Naive thymus-derived CD4-positive, alpha-beta T cell (primary cell): ENCODE results near the gene HS2ST1. TPM values are rescaled to one million over a fixed set of nuclear protein-coding genes. Genes with fewer than 3 reads are reported as not detected.

Source experiments
- ATAC-seq: fragments of 150-1000 bp; cut with Tn5 transposase; 2 replicates; pipeline ENCODE4 v1.10.0; 2021; ENCODE audit warnings: mild to moderate bottlenecking, moderate library complexity
- CTCF ChIA-PET: fragments of 350-600 bp; sonication (Branson Sonifier 250); formaldehyde crosslinking; loops from one replicate; lab custom pipeline; 2021; ENCODE audit warnings: antibody characterized with exemption; lab: Charles Lee
- POLR2A ChIA-PET: fragments of 350-600 bp; sonication (Branson Sonifier 250); formaldehyde crosslinking; loops from one replicate; lab custom pipeline; 2021; ENCODE audit warnings: antibody characterized with exemption, inconsistent platforms; lab: Charles Lee
- DNase-seq, 9 donors: peaks; one replicate each; pipeline versions ENCODE4 v3.0.0 to v3.0.0-alpha.2; 2020 to 2022; ENCODE audit warnings: mixed read lengths in 1 of 9
- H3K27ac ChIP-seq: one replicate; pipeline ENCODE4 v1.7.0; 2013; ENCODE audit warnings: mild to moderate bottlenecking, low read depth, low read length, moderate library complexity
- H3K27me3 ChIP-seq, 2 donors: one replicate each; pipeline ENCODE4 v1.7.0; 2013; ENCODE audit warnings: low read length in 2 of 2, mild to moderate bottlenecking in 2 of 2, moderate library complexity in 2 of 2; ENCODE audit not compliant: control insufficient read depth in 2 of 2, insufficient read depth in 2 of 2
- H3K36me3 ChIP-seq, 3 experiments: 1 replicate in 2 of 3; 2 replicates in 1 of 3; pipeline ENCODE4 v1.7.0; 2013; ENCODE audit warnings: low read length in 3 of 3, mild to moderate bottlenecking in 3 of 3, moderate library complexity in 1 of 3; ENCODE audit not compliant: insufficient read depth in 3 of 3, control insufficient read depth in 2 of 3
- H3K4me1 ChIP-seq, 2 donors: one replicate each; pipeline ENCODE4 v1.7.0; 2013; ENCODE audit warnings: low read length in 2 of 2, mild to moderate bottlenecking in 2 of 2, moderate library complexity in 1 of 2; ENCODE audit not compliant: control insufficient read depth in 2 of 2, insufficient read depth in 2 of 2
- H3K4me3 ChIP-seq: 2 replicates; pipeline ENCODE4 v1.7.0; 2013; ENCODE audit warnings: mild to moderate bottlenecking, low read length
- H3K9me3 ChIP-seq, 3 experiments: 1 replicate in 2 of 3; 2 replicates in 1 of 3; pipeline ENCODE4 v1.7.0; 2013; ENCODE audit warnings: low read length in 3 of 3; ENCODE audit not compliant: control insufficient read depth in 2 of 3
- H3K27ac Mint-ChIP-seq, 9 donors: one replicate each; pipeline ENCODE4 v1.8.0; 2020 to 2022; ENCODE audit warnings: mixed read lengths in 9 of 9, mild to moderate bottlenecking in 8 of 9, moderate library complexity in 5 of 9, inconsistent platforms in 2 of 9
- H3K27me3 Mint-ChIP-seq, 5 donors: one replicate each; pipeline ENCODE4 v1.8.0; 2021 to 2022; ENCODE audit warnings: mixed read lengths in 5 of 5, mild to moderate bottlenecking in 1 of 5
- H3K36me3 Mint-ChIP-seq, 5 donors: one replicate each; pipeline ENCODE4 v1.8.0; 2020 to 2022; ENCODE audit warnings: mixed read lengths in 5 of 5, mild to moderate bottlenecking in 3 of 5, inconsistent platforms in 1 of 5
- H3K4me1 Mint-ChIP-seq, 7 donors: one replicate each; pipeline ENCODE4 v1.8.0; 2020 to 2022; ENCODE audit warnings: mixed read lengths in 7 of 7, mild to moderate bottlenecking in 3 of 7, inconsistent platforms in 1 of 7
- H3K4me3 Mint-ChIP-seq, 10 donors: one replicate each; pipeline ENCODE4 v1.8.0; 2020 to 2022; ENCODE audit warnings: mild to moderate bottlenecking in 10 of 10, mixed read lengths in 10 of 10, moderate library complexity in 6 of 10, inconsistent platforms in 2 of 10
- H3K9me3 Mint-ChIP-seq, 11 donors: one replicate each; pipeline ENCODE4 v1.8.0; 2020 to 2022; ENCODE audit warnings: mixed read lengths in 11 of 11, mild to moderate bottlenecking in 4 of 11, inconsistent platforms in 1 of 11, moderate library complexity in 1 of 11
- intact Hi-C, 2 donors: fragments of 100-400 bp; cut with micrococcal nuclease; formaldehyde crosslinking; loops; one replicate each; pipeline ENCODE4 v1.15.1; 2023
- polyA plus RNA-seq, 2 donors: library from polyadenylated mRNA; unstranded; fragments of 300-500 nt; fragmentation: Illumina TruSeq; gene quantifications; one replicate each; pipeline ENCODE4 v1.2.3, GENCODE V29; 2021
- total RNA-seq, 6 experiments: library from RNA in 5 of 6; stranded (reverse) in 5 of 6; gene quantifications; 1 replicate in 5 of 6; 2 replicates in 1 of 6; pipeline ENCODE4 v1.2.3 and lab custom pipeline; 2021 to 2026

HS2ST1 gene
- total and polyA plus RNA-seq, 7 experiments from 2014 or later: 7.1 to 18.3 (median 10.2) TPM

GRCh38 chr1:87115317-87115890 is 201.0 kb downstream of the HS2ST1 start:
- H3K4me1 ChIP-seq: no peaks in the 10 kb centered on the region
- H3K36me3 ChIP-seq: no peaks in the 10 kb centered on the region
- CTCF ChIA-PET: no interaction called here
- no peaks in the 10 kb centered on the region for H3K27me3 ChIP-seq
- intact Hi-C loops: no loop called here
- H3K4me3 Mint-ChIP-seq: no peak overlapping the region
- DNase-seq: no peak
- no peak overlapping the region for H3K4me3 ChIP-seq
- H3K9me3 Mint-ChIP-seq: no peaks in the 10 kb centered on the region
- no peak for ATAC-seq
- H3K27ac ChIP-seq: no peak overlapping the region
- no peak overlapping the region for H3K27ac Mint-ChIP-seq
- POLR2A ChIA-PET: no interaction called here
- no peaks in the 10 kb centered on the region for H3K9me3 ChIP-seq
- H3K4me1 Mint-ChIP-seq: no peaks in the 10 kb centered on the region
- H3K27me3 Mint-ChIP-seq: no peaks in the 10 kb centered on the region
- H3K36me3 Mint-ChIP-seq: peaks cover 0 to 4% (median 0%) of the 10 kb centered on the region in 5 donors

GRCh38 chr1:87115891-87116290 is 201.5 kb downstream of the HS2ST1 start:
- intact Hi-C loops: no loop called here
- no peak for DNase-seq
- Mint-ChIP-seq H3K27ac (peak overlapping the region in 1 of 9 donors; percentile 25), H3K4me1 (no peaks in the 10 kb centered on the region), H3K4me3 (no peak overlapping the region), H3K36me3 (no peaks in the 10 kb centered on the region), H3K9me3 (peaks cover 0 to 2% (median 0%) of the 10 kb centered on the region in 11 donors), H3K27me3 (no peaks in the 10 kb centered on the region)
- no peaks in the 10 kb centered on the region for H3K9me3 ChIP-seq
- H3K4me3 ChIP-seq: no peak overlapping the region
- no peak overlapping the region for H3K27ac ChIP-seq
- no peak for ATAC-seq
- ChIA-PET CTCF (no interaction called here), POLR2A (no interaction called here)
- H3K4me1 ChIP-seq: no peaks in the 10 kb centered on the region
- no peaks in the 10 kb centered on the region for H3K36me3 ChIP-seq
- H3K27me3 ChIP-seq: no peaks in the 10 kb centered on the region

- CTCF ChIA-PET: no interaction called here
- peaks cover 0 to 4% (median 0%) of the 10 kb centered on the region in 11 donors for H3K9me3 Mint-ChIP-seq
- DNase-seq (no peak), ATAC-seq (no peak)
- no peaks in the 10 kb centered on the region for H3K36me3 Mint-ChIP-seq
- H3K9me3 ChIP-seq: no peaks in the 10 kb centered on the region
- H3K4me1 ChIP-seq: no peaks in the 10 kb centered on the region
- H3K27me3 Mint-ChIP-seq: no peaks in the 10 kb centered on the region
- intact Hi-C loops: no loop called here
- no peaks in the 10 kb centered on the region for H3K4me1 Mint-ChIP-seq
- no peaks in the 10 kb centered on the region for H3K36me3 ChIP-seq
- H3K27ac ChIP-seq: no peak overlapping the region
- H3K27ac Mint-ChIP-seq: no peak overlapping the region
- H3K4me3 ChIP-seq: no peak overlapping the region
- POLR2A ChIA-PET: no interaction called here
- H3K27me3 ChIP-seq: no peaks in the 10 kb centered on the region
- no peak overlapping the region for H3K4me3 Mint-ChIP-seq
These were observed 203.4 kb downstream of the HS2ST1 start for GRCh38 chr1:87117761-87118368.

GRCh38 chr1:87119541-87120140 is 205.2 kb downstream of the HS2ST1 start:
- Mint-ChIP-seq H3K27ac (no peak overlapping the region), H3K27me3 (peaks cover 0 to 5% (median 0%) of the 10 kb centered on the region in 5 donors), H3K4me3 (no peak overlapping the region), H3K36me3 (no peaks in the 10 kb centered on the region), H3K9me3 (peaks cover 0 to 4% (median 0%) of the 10 kb centered on the region in 11 donors), H3K4me1 (no peaks in the 10 kb centered on the region)
- intact Hi-C loops: no loop called here
- H3K27me3 ChIP-seq: no peaks in the 10 kb centered on the region
- H3K9me3 ChIP-seq: no peaks in the 10 kb centered on the region
- H3K27ac ChIP-seq: no peak overlapping the region
- ChIA-PET POLR2A (no interaction called here), CTCF (no interaction called here)
- no peak for ATAC-seq
- H3K4me3 ChIP-seq: no peak overlapping the region
- no peaks in the 10 kb centered on the region for H3K36me3 ChIP-seq
- no peaks in the 10 kb centered on the region for H3K4me1 ChIP-seq
- DNase-seq: no peak

- H3K27ac ChIP-seq: no peak overlapping the region
- POLR2A ChIA-PET: no interaction called here
- no peak overlapping the region for H3K4me3 ChIP-seq
- H3K27ac Mint-ChIP-seq: peak overlapping the region in 1 of 9 donors; percentile 56
- no peak for DNase-seq
- CTCF ChIA-PET: no interaction called here
- H3K9me3 ChIP-seq: no peaks in the 10 kb centered on the region
- H3K27me3 ChIP-seq: no peaks in the 10 kb centered on the region
- ATAC-seq: no peak
- peaks cover 0 to 5% (median 0%) of the 10 kb centered on the region in 5 donors for H3K27me3 Mint-ChIP-seq
- intact Hi-C loops: no loop called here
- H3K36me3 ChIP-seq: no peaks in the 10 kb centered on the region
- no peaks in the 10 kb centered on the region for H3K36me3 Mint-ChIP-seq
- H3K9me3 Mint-ChIP-seq: peaks cover 0 to 4% (median 0%) of the 10 kb centered on the region in 11 donors
- H3K4me1 Mint-ChIP-seq: no peaks in the 10 kb centered on the region
- H3K4me3 Mint-ChIP-seq: no peak overlapping the region
- H3K4me1 ChIP-seq: no peaks in the 10 kb centered on the region
These were observed 206.3 kb downstream of the HS2ST1 start for GRCh38 chr1:87120779-87121178.

- intact Hi-C loops: no loop called here
- H3K36me3 ChIP-seq: no peaks in the 10 kb centered on the region
- H3K4me3 ChIP-seq: no peak overlapping the region
- no peak for DNase-seq
- no peaks in the 10 kb centered on the region for H3K9me3 ChIP-seq
- H3K27me3 ChIP-seq: no peaks in the 10 kb centered on the region
- ChIA-PET POLR2A (no interaction called here), CTCF (interaction anchor here (1.1 kb wide), 1 partner anchor 21 kb away, joined by 3 read pairs; no protein-coding TSS in a partner anchor)
- no peak overlapping the region for H3K27ac ChIP-seq
- no peaks in the 10 kb centered on the region for H3K36me3 Mint-ChIP-seq
- no peaks in the 10 kb centered on the region for H3K4me1 Mint-ChIP-seq
- H3K9me3 Mint-ChIP-seq: peaks cover 0 to 4% (median 0%) of the 10 kb centered on the region in 11 donors
- no peaks in the 10 kb centered on the region for H3K4me1 ChIP-seq
- H3K27me3 Mint-ChIP-seq: peaks cover 0 to 5% (median 0%) of the 10 kb centered on the region in 5 donors
- H3K27ac Mint-ChIP-seq: no peak overlapping the region
- no peak overlapping the region for H3K4me3 Mint-ChIP-seq
- no peak for ATAC-seq
These were observed 207.3 kb downstream of the HS2ST1 start for GRCh38 chr1:87121711-87122163.
